ENCODE results near the gene GALNT17.

DNA sequence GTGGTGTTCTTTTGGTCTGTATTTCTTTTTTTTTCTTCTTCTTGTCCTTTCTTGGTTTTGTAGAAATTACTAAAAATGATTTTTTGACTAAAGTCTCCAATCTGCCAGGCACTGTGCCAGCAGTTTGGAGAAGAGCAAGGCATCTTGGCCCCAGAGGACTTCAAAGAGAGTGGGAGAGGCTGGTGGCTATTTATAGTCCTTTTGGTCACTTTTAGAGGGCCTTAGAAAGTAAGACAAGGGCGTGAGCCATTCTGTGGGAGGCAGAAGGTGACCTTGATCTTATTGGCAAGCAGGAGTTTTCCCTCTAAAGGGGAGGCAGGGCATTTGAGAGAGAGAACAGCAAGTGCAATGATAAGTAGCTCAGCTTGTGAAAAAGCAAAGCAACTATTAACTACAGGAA is 211.9 kb downstream of the GALNT17 start:
- TF ChIP-seq, protein P1, sequence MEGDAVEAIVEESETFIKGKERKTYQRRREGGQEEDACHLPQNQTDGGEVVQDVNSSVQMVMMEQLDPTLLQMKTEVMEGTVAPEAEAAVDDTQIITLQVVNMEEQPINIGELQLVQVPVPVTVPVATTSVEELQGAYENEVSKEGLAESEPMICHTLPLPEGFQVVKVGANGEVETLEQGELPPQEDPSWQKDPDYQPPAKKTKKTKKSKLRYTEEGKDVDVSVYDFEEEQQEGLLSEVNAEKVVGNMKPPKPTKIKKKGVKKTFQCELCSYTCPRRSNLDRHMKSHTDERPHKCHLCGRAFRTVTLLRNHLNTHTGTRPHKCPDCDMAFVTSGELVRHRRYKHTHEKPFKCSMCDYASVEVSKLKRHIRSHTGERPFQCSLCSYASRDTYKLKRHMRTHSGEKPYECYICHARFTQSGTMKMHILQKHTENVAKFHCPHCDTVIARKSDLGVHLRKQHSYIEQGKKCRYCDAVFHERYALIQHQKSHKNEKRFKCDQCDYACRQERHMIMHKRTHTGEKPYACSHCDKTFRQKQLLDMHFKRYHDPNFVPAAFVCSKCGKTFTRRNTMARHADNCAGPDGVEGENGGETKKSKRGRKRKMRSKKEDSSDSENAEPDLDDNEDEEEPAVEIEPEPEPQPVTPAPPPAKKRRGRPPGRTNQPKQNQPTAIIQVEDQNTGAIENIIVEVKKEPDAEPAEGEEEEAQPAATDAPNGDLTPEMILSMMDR (IDR thresholded peaks at IDR 0.05) = no peak
- TF ChIP-seq EP300 (IDR thresholded peaks at IDR 0.05) = no peak
